Psoas muscle (tissue), 8 donors: ENCODE measurements around the gene FMN2. TPM values are rescaled to one million over a fixed set of nuclear protein-coding genes. Genes with fewer than 3 reads are reported as not detected.

ENCODE experiments used
- ATAC-seq, 4 donors: fragments of 200-7000 bp; cut with Tn5 transposase; one replicate each; pipeline ENCODE4 v1.9.1; 2020; ENCODE audit warnings: moderate library complexity in 3 of 4, mild to moderate bottlenecking in 2 of 4
- DNase-seq, 2 donors: peaks; one replicate each; pipeline ENCODE4 v3.0.0-alpha.2; 2020
- H3K27ac ChIP-seq: fragments of 200-600 bp; one replicate; pipeline ENCODE4 v1.8.0; 2022
- H3K27me3 ChIP-seq, 3 donors: fragments of 200-600 bp in 1 of 3; one replicate each; pipeline versions ENCODE4 v1.6.1 to v1.8.0; 2013 to 2022; ENCODE audit warnings: low read length in 2 of 3, mild to moderate bottlenecking in 2 of 3, moderate library complexity in 1 of 3; ENCODE audit not compliant: insufficient read depth in 3 of 3
- H3K36me3 ChIP-seq, 2 donors: fragments of 200-600 bp in 1 of 2; one replicate each; pipeline versions ENCODE4 v1.6.1 to v1.8.0; 2013 to 2022; ENCODE audit warnings: low read depth in 1 of 2, mild to moderate bottlenecking in 1 of 2, moderate library complexity in 1 of 2; ENCODE audit not compliant: insufficient read depth in 1 of 2
- H3K4me1 ChIP-seq: fragments of 200-600 bp; one replicate; pipeline ENCODE4 v1.8.0; 2022
- H3K4me3 ChIP-seq: fragments of 200-600 bp; one replicate; pipeline ENCODE4 v1.8.0; 2022; ENCODE audit warnings: mild to moderate bottlenecking
- H3K9me3 ChIP-seq: fragments of 200-600 bp; one replicate; pipeline ENCODE4 v1.8.0; 2022
- CTCF ChIP-seq: fragments of 200-600 bp; IDR thresholded peaks from one replicate; pipeline ENCODE4 v1.8.0; 2022; ENCODE audit warnings: antibody characterized with exemption
- WGBS, 3 donors: extraction: QIAGEN DNeasy Blood & Tissue Kit; methylation state at CpG; one replicate each; pipeline versions ENCODE4 v1.1.6 to v1.1.7; 2013; 5-methylcytosine and 5-hydroxymethylcytosine counted together
- intact Hi-C, 2 donors: fragments of 100-400 bp; cut with DNase I; formaldehyde crosslinking; loops; one replicate each; pipeline versions ENCODE4 v1.11.0 to v1.14.2; 2022
- polyA plus RNA-seq, 3 donors: library from polyadenylated mRNA; stranded (reverse); fragments of 200-250 nt; gene quantifications; one replicate each; pipeline ENCODE4 v1.2.3, GENCODE V29; 2013
- total RNA-seq, 4 donors: library from RNA; stranded (reverse); fragmentation: NEBNext Ultra II Directional in 2 of 4; extraction: Animal tissue kit (Norgen Biotek cat#: 25700) in 2 of 4; gene quantifications; one replicate each; pipeline versions ENCODE4 v1.2.1 to v1.2.4, GENCODE V29; 2021 to 2023
- donor health status: healthy with polysubstance abuse.
- donor health status: DM: no; HTN: no; CAD: no; lungs with moderate emphysema.
- donor health status: Bipolar disorder and iron deficiency.
- donor health status: healthy.
- donor health status: DM: yes; HTN: yes; CAD: no.
- donor health status: DM: no; HTN: no; CAD: no.
- donor health status: DM: no; HTN: no; CAD: no.
- donor health status: DM: yes; HTN: yes; CAD: no.

Gene FMN2
- total and polyA plus RNA-seq, 7 donors: 0.15 to 1.1 (median 0.52) TPM; not detected in 2

GRCh38 chr1:240385551-240385950 lies 293.9 kb downstream of the FMN2 start:
- DNase-seq (no peak), ATAC-seq (no peak)
- WGBS, 3 donors: 69 to 73% (median 73%) methylated on average over 5 of the region's 5 CpGs
- no peaks in the 10 kb centered on the region for H3K27me3 ChIP-seq
- H3K27ac ChIP-seq: no peak overlapping the region
- H3K36me3 ChIP-seq: no peaks in the 10 kb centered on the region
- no peak overlapping the region for H3K4me3 ChIP-seq
- H3K4me1 ChIP-seq: no peaks in the 10 kb centered on the region
- no peak for TF ChIP-seq CTCF
- intact Hi-C loops: no loop called here
- H3K9me3 ChIP-seq: peaks cover 12% of the 10 kb centered on the region

GRCh38 chr1:240385985-240386978 lies 294.6 kb downstream of the FMN2 start:
- no peak for TF ChIP-seq CTCF
- Histone ChIP-seq H3K36me3 (no peaks in the 10 kb centered on the region), H3K9me3 (peaks cover 11% of the 10 kb centered on the region), H3K4me3 (no peak overlapping the region), H3K4me1 (no peaks in the 10 kb centered on the region), H3K27me3 (no peaks in the 10 kb centered on the region), H3K27ac (no peak overlapping the region)
- ATAC-seq (peak in 3 of 4 donors; percentile 49 to 72 (median 63)), DNase-seq (no peak)
- intact Hi-C loops: no loop called here
- 47 to 52% (median 50%) methylated on average over 7 of the region's 7 CpGs for WGBS, 3 donors

GRCh38 chr1:240387051-240387450 lies 295.4 kb downstream of the FMN2 start:
- Histone ChIP-seq H3K4me3 (no peak overlapping the region), H3K36me3 (no peaks in the 10 kb centered on the region), H3K4me1 (no peaks in the 10 kb centered on the region), H3K9me3 (peaks cover 3% of the 10 kb centered on the region), H3K27me3 (no peaks in the 10 kb centered on the region), H3K27ac (no peak overlapping the region)
- WGBS, 3 donors: 51 to 79% (median 73%) methylated on average over 2 of the region's 2 CpGs
- ATAC-seq (no peak), DNase-seq (no peak)
- intact Hi-C loops: no loop called here
- no peak for TF ChIP-seq CTCF

- no peak for TF ChIP-seq CTCF
- Histone ChIP-seq H3K9me3 (no peaks in the 10 kb centered on the region), H3K4me3 (no peak overlapping the region), H3K4me1 (no peaks in the 10 kb centered on the region), H3K27ac (no peak overlapping the region), H3K36me3 (no peaks in the 10 kb centered on the region), H3K27me3 (no peaks in the 10 kb centered on the region)
- ATAC-seq: no peak
- intact Hi-C loops: no loop called here
- DNase-seq: no peak
- WGBS, 3 donors: 48 to 50% (median 49%) methylated on average over 2 of the region's 2 CpGs
Observed at GRCh38 chr1:240391660-240392260, 300.1 kb downstream of the FMN2 start.
